ENCODE data around the gene CYTH2. TPM values are rescaled to one million over a fixed set of nuclear protein-coding genes. Genes with fewer than 3 reads are reported as not detected.

Gene CYTH2
- total and polyA plus RNA-seq, 2 of the 8 experiments (the other 6 are each of a cell fraction or from before 2014, with no cell fraction given): 43.7 to 71.4 TPM

DNA sequence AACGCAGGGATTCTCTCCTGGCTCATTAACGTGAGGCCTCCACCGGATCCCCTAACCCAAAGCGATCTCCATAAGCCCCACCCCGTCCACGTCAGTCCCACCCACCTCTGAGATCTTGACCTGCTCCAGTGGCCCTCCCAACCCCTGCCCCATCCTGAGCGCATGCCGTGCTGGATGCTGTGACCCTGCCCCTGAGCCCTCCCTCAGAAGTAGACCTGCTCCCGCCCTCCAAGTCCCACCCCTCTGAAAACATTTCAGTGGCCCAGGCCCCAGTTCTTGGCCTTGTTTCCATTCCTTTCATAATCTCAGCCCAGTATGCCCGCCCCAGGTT, 22.6 kb downstream of the CYTH2 start:
- H2BK12ac ChIP-seq (ENCODE audit: low read depth, low read length): 0 out of 2 replicates have a peak overlapping the region, but pooled peaks have one; percentile 22
- POLR2A ChIA-PET (ENCODE audit: partially characterized antibody): interaction anchor here (1.3 to 14.8 kb wide), 7 partner anchors 9 to 220 kb away, joined by 3 to 176 read pairs (median 3); no protein-coding TSS in a partner anchor
- no peak overlapping the region for H3K14ac ChIP-seq (ENCODE audit: insufficient read length)
- peaks cover 6% of the 10 kb centered on the region; the same call in 1 of the 2 replicates for H3K23me2 ChIP-seq (ENCODE audit: low read depth, low read length)
- no peak overlapping the region for H4K8ac ChIP-seq (ENCODE audit: extremely low read depth, insufficient read depth, low read length)
- H3K79me2 ChIP-seq (ENCODE audit: control insufficient read depth in 1 of 2, insufficient read depth in 2 of 2, low read length in 2 of 2): no peaks in the 10 kb centered on the region
- peak overlapping the region; percentile 61 to 81 for H3K4me2 ChIP-seq (ENCODE audit: insufficient read depth in 1 of 2, low read depth in 2 of 2, low read length in 2 of 2)
- CTCF ChIA-PET (ENCODE audit: partially characterized antibody): interaction anchor here (1.4 to 5.5 kb wide), 2 partner anchors 95 to 193 kb away, joined by 3 to 105 read pairs; no protein-coding TSS in a partner anchor
- no peak overlapping the region for H2BK20ac ChIP-seq (ENCODE audit: low read length)
- 0 out of 2 replicates have a peak overlapping the region, but pooled peaks have one; percentile 36 for H2BK5ac ChIP-seq (ENCODE audit: low read depth, low read length)
- no peaks in the 10 kb centered on the region; a peak in 1 of 8 replicates for H3K36me3 ChIP-seq (ENCODE audit: control insufficient read depth in 2 of 4, insufficient read depth in 4 of 4, low read length in 3 of 4)
- H3K23ac ChIP-seq (ENCODE audit: insufficient read length): no peak overlapping the region
- peaks cover 0 to 21% (median 15%) of the 10 kb centered on the region in 4 experiments; a peak in 6 of 7 replicates for H3K4me1 ChIP-seq (replicated peaks in 1 of 4; ENCODE audit: control insufficient read depth in 3 of 4, insufficient read depth in 4 of 4, low read length in 3 of 4)
- H2BK120ac ChIP-seq (replicated peaks; ENCODE audit: low read depth, low read length): no peak overlapping the region
- no peak overlapping the region for H2BK15ac ChIP-seq (ENCODE audit: low read length)
- H3K9ac ChIP-seq (replicated peaks in 1 of 4; ENCODE audit: extremely low read depth in 1 of 4, low read depth in 3 of 4, low read length in 3 of 4): no peak overlapping the region; a peak in 2 of 7 replicates
- peak; percentile 50 for FAIRE-seq
- no peaks in the 10 kb centered on the region for H3K79me1 ChIP-seq (ENCODE audit: low read depth, low read length)
- peak overlapping the region; percentile 47 for H4K91ac ChIP-seq (replicated peaks; ENCODE audit: insufficient read length, low read length)
- H3K4ac ChIP-seq (replicated peaks; ENCODE audit: insufficient read length, low read depth, low read length): no peak overlapping the region
- H3K18ac ChIP-seq (ENCODE audit: extremely low read depth, low read length): 0 out of 2 replicates have a peak overlapping the region, but pooled peaks have one; percentile 38
- no peak overlapping the region for H4K5ac ChIP-seq (ENCODE audit: insufficient read length, low read depth, low read length)
- H2AFZ ChIP-seq (ENCODE audit: low read length): no peak overlapping the region
- peak overlapping the region; percentile 27 to 61 (median 40); a peak in 6 of 8 replicates for H3K4me3 ChIP-seq (ENCODE audit: extremely low read depth in 1 of 4, insufficient read depth in 2 of 4, low read depth in 3 of 4, low read length in 4 of 4)
- DNase-seq (ENCODE audit: low read depth in 1 of 2, low spot score in 2 of 2): peak in 1 of 2 experiments; percentile 86
- no peaks in the 10 kb centered on the region for H3K9me3 ChIP-seq (ENCODE audit: insufficient read depth in 2 of 2, low read depth in 1 of 2, low read length in 1 of 2)
- no peak for TF ChIP-seq BACH1 (IDR thresholded peaks at IDR 0.05; ENCODE audit: low read length)
- no peak for TF ChIP-seq SAP30 (IDR thresholded peaks at IDR 0.05; ENCODE audit: insufficient read depth, insufficient replicate concordance, low read length)
- peak; percentile 65; the same call in 1 of the 2 replicates for TF ChIP-seq SP1 (IDR thresholded peaks at IDR 0.05; ENCODE audit: low read depth, low read length)
- TF ChIP-seq, protein P1, sequence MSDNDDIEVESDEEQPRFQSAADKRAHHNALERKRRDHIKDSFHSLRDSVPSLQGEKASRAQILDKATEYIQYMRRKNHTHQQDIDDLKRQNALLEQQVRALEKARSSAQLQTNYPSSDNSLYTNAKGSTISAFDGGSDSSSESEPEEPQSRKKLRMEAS (IDR thresholded peaks at IDR 0.05): peak; percentile 60; the same call in 1 of the 2 replicates
- peak overlapping the region; percentile 71; the same call in 1 of the 2 replicates for H3K27ac ChIP-seq (ENCODE audit: low read depth, low read length)
- H3K56ac ChIP-seq (replicated peaks; ENCODE audit: insufficient read length, low read depth, low read length): no peak overlapping the region
- H3K27me3 ChIP-seq (replicated peaks in 1 of 4; ENCODE audit: control insufficient read depth in 3 of 4, extremely low read depth in 1 of 4, insufficient read depth in 3 of 4, low read length in 3 of 4): peaks cover 0 to 5% (median 4%) of the 10 kb centered on the region in 4 experiments; a peak in 3 of 7 replicates
- WGBS, 2 experiments (ENCODE audit: extremely low coverage in 1 of 2, insufficient coverage in 1 of 2, insufficient read length in 1 of 2, insufficient replicate concordance in 2 of 2, low coverage in 1 of 2, low lambda C conversion rate in 2 of 2, missing lambda C conversion rate in 1 of 2): 12% methylated on average over 7 of the region's 10 CpGs; no CpG with 5 or more reads in 1 of the 2 experiments
- no peak overlapping the region for H2AK5ac ChIP-seq (ENCODE audit: low read depth, low read length)
- peaks cover 0 to 4% of the 10 kb centered on the region in 2 experiments for H4K20me1 ChIP-seq (replicated peaks in 1 of 2; ENCODE audit: control insufficient read depth in 1 of 2, insufficient read depth in 2 of 2, low read length in 2 of 2)
